SHP77 treated with DMSO at 0.1 percent for 48 hours (cell line): ENCODE measurements around the gene NUAK1.
A peak's percentile ranks its signal among the peaks of the same experiment; 100 is the strongest.

Experiments
- DNase-seq: peaks from one replicate; lab custom pipeline; 2025; lab: John Stamatoyannopoulos, UW

Gene NUAK1

DNA sequence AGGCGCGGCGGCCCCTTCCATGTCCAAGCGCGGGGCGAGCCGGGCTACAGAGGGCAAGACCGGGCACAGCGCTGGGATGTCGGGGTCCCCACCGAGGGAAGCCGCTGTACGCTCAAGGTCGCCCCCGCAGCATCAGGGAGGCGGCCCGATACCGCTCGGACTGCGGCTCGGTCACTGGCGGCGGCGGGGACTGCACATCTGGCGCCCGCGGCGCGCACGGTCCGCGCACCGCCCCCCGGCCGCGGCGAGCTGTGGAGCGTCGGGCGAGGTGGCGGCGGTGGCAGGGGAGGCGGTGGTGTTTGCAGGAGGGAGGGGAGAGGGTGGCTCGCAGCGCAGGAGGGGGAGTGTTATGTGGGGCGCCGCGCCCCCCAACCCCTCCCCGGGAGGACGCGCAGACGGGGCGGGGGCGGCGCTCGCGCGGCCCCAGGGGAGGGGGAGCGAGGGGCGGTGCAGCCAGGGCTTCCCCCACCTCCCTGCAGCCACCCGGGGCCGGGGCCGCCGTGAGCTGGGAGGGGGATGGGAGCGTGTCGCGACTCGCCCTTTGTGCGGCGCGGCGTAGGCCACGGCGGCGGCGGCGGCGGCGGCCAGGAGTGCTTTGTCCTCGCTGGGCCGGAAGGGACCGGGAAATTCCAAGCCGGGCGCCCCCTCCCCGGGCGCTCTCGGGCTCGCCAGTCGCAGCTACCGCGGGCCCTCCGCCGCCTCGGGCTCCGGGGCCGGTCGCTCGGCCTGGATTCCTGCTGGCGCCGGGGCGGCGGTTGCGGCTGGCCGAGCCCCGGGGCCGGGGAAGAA is at the start of gene NUAK1:
Gene NUAK1, minus strand, starts transcription at position 322 of the 789 bp plus-strand sequence. Its CDS starts 301 bp downstream, at position 21.
- DNase-seq = no peak

DNA sequence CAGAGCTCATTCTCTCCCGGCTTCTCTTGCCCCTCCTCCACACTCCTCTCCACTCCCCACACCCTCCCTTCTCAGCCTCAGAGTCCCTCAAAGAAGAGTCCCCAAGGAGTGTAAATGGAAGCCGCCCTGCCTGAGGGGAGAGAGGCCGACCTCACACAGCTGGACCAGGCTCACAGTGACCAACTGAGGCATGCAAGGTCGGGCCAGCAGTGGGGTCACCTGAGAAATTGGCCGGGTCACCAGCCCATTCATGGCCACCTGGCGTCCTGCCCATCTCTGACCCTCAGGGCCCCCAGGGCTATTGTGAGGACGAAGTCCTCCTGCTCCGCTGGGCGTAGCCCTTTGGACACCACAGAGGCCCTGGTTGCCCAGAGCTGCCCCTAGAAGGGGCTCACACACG is 49.5 kb upstream of the NUAK1 start:
- no peak for DNase-seq

GRCh38 chr12:106187842-106188241 is 49.1 kb upstream of the NUAK1 start:
- DNase-seq = no peak

GRCh38 chr12:106187155-106187789 is 48.5 kb upstream of the NUAK1 start:
- no peak for DNase-seq

- DNase-seq = no peak
Measured at GRCh38 chr12:106183735-106184134, 45.0 kb upstream of the NUAK1 start.

- no peak for DNase-seq
Measured at GRCh38 chr12:106181401-106182114, 42.8 kb upstream of the NUAK1 start.

DNA sequence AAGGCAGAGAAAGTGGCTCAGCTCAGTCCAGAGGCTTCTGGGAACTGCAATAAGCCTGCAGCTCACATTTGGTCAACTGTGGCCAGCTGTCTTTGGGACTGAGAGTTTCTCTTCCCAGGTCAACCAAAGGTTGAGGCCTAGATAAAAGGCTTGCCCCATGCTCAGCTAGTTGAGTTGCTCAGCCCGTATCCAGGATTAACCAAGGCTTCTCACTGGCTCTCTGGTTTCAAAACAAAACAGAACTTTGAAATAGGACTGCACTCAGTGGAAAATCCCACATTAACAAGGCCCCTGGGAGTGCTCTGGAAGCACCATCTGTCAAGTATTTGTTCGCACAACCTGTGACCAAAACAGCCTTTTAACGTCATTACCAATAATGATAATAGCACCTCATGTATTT is 40.3 kb upstream of the NUAK1 start:
- DNase-seq = no peak

DNA sequence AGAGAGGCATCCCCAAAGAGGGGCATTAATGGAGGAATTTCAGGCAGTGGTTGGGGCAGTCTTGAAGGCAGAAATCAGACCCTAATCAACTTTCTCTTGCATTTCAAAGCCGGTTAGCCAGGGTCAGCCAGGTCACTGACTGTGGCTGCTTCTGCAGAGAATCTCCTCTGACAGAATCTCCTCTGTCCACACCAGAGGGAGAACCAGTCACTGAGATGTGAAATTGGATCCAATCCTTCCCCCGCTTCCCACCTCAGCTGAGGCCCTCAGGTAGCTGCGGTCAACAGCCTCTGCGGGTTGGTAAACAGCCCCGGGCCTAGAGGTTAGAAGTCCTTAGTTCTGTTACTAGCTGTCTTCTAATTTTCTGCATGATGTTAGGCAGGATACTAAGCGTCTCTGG is 39.8 kb upstream of the NUAK1 start:
- no peak for DNase-seq

DNA sequence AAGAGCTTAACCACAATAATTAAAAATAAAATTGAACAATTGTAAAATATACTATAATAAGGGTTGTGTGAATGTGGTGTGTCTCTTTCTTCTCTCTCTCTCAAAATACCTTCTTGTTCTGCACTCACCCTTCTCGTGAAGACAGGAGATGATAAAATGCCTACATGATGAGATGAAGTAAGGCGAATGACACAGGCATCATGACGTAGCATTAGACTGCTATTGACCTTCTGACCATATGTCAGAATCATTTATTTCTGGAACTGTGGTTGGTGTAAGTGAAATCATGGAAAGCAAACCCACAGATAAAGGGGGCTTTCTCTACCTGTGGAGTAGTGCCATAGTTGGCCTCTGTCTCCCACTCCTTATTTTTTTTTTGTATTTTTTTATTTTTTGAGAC is 37.8 kb upstream of the NUAK1 start:
- no peak for DNase-seq

DNA sequence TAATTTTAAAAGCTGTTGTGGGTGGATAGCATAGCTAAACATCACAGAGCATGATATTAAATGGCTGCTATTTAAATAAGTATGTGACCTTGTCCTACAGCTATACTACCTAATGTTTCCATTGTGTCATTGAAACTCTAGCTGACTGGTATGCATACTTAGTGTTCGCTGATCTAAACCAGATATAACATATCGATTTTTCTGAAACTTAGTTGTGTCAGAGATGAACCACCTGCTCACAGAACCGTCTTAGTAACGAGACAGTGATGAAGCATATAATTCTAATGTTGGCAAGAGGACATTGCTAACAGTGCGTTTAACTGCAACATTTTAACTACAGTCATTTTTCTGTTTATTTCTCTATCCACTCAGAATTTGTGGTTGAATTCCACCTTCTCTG is 36.1 kb upstream of the NUAK1 start:
- DNase-seq = peak; percentile 8

- DNase-seq = no peak
Measured at GRCh38 chr12:106173442-106173841, 34.7 kb upstream of the NUAK1 start.

DNA sequence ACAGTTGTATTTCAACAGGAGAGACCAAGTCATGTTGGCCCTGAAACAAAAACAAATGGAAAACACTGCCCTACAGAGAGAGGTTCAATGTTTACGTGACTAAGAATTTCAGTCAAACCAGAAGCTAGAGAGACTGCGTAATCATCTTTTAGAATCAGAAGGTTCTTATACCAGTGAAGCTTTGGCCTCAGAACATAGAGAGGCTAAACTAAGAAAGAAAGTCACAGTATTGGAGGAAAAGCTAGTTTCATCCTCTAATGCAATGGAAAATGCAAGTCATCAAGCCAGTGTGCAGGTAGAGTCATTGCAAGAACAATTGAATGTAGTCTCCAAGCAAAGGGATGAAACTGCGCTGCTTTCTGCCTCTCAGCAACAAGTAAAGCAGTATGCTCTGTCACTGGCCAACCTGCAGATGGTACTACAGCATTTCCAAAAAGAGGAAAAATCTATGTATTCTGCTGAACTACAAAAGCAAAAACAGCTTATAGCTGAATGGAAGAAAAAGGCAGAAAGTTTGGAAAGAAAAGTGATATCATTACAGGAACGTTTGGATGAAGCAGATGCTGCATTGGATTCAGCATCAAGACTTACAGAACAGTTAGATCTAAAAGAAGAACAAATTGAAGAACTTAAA is 32.5 kb upstream of the NUAK1 start:
- DNase-seq = no peak

DNA sequence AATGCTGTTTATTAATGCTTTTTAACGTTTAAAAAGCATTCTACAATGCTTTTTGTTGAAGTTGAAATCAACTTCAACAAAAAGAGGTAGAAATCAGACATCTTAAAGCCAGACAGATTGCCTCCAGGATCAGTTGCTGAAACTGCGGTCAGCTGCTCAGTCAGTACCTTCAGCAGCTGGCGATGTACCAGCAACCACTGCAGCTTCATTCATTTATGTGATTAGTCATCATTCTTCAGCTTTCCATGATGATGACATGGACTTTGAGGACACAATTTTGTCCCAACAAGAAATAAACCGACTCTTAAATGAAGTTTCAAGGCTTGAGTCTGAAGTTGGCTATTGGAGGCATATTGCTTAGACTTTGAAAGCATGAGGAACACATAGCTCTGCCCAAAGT is 31.5 kb upstream of the NUAK1 start:
- DNase-seq = no peak

DNA sequence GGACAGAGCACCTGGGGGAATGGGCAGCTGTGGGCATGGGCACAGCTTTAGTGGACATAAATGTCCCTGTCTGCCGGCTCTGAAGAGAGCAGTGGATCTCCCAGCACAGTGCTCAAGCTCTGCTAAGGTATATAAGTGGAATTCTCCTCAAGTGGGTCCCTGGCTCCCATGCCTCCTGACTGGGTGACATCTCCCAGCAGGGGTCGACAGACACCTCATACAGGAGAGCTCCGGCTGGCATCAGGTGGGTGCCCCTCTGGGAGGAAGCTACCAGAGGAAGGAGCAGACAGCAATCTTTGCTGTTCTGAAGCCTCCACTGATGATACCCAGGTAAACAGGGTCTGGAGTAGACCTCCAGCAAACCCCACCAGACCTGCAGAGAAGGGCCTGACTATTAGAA is 25.0 kb upstream of the NUAK1 start:
- DNase-seq = no peak

GRCh38 chr12:106161491-106161890 is 22.7 kb upstream of the NUAK1 start:
- DNase-seq = no peak

- DNase-seq = no peak
Measured at GRCh38 chr12:106160915-106161314, 22.2 kb upstream of the NUAK1 start.

GRCh38 chr12:106157802-106158201 is 19.0 kb upstream of the NUAK1 start:
- DNase-seq = no peak

GRCh38 chr12:106154751-106155273 is 16.1 kb upstream of the NUAK1 start:
- no peak for DNase-seq

GRCh38 chr12:106152334-106152733 is 13.6 kb upstream of the NUAK1 start:
- DNase-seq = no peak

- DNase-seq = peak; percentile 63
Measured at GRCh38 chr12:106150555-106150954, 11.8 kb upstream of the NUAK1 start.

DNA sequence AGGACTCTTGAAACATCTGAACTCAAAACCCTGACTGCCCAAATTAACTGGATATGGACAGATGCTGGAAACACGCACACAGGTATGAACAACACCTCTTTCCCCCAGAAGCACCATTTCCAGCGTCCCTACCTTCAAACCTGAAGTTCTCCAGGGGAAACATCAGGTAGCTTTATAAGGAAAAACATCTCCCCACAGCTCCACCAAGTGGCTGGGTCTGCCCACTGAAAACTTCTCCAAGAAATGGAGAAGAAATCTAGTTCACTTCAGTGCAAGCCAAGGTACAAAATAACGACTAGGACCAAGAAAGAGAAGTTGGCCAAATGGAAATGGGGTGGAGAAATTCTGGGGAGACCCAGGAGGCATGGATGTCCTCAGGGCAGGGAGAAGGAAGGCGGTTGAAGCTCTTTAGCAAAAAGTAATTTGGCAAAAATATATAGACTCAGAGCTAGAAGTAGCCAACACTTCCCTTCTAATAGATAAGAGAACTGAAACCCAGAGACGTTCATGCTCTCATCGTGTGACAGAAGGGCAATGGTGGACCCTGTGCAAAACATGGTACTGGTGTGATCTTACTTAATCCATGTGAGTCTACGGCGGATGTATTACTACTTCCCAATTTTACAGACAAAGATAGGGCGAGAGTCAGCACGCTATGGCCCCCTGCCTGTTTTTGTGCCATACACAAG is 10.5 kb upstream of the NUAK1 start:
- DNase-seq = no peak

DNA sequence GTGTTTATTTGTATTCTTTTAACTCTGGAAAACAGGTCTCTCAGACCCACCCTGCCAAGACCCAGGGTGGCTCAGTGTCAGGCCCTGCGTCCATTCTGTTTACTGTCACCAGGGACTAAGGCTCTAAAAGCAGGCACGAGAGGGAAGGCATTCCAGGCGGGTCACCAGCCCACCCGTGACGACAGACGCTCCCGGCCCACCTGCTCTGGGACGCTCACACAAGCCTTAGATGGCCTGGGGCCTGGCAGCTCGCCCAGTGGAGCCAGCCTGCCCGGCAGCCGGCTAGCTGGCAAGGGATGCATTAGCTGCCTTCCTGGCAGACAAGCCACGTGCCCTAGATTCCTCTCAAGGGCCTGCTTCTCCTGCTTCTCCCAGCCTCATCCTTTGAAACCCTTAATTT is 9.2 kb upstream of the NUAK1 start:
- peak; percentile 79 for DNase-seq
